GM10847 (cell line): Measurements from ENCODE around the gene SPTLC1.

Experiments used
- POLR2A ChIP-seq: IDR thresholded peaks from 2 replicates; pipeline ENCODE4 v1.6.1; 2011; ENCODE audit not compliant: insufficient read length; ENCODE audit errors: extremely low read depth

Gene SPTLC1

GRCh38 chr9:92047500-92047899 lies 67.7 kb downstream of the SPTLC1 start:
- no peak for TF ChIP-seq POLR2A

DNA sequence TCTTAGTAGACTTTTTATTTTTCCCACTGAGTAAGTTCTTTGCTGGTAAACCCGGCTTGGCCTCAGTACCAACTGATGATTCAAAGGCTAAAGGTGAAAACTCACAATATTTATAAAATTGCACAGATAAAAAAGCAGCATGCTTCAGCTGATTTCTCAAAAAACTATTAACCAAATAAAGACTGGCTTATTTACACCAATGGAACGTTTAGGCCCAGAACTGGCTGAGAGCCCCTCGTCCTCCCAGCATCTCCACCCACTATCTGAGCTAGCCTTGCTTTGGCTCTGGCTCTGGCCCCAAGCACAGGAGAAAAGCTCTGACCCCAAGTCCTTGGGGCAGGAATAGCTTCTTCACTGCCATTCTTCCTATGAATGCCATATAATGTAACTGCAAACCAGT lies 68.5 kb downstream of the SPTLC1 start:
- no peak for TF ChIP-seq POLR2A

DNA sequence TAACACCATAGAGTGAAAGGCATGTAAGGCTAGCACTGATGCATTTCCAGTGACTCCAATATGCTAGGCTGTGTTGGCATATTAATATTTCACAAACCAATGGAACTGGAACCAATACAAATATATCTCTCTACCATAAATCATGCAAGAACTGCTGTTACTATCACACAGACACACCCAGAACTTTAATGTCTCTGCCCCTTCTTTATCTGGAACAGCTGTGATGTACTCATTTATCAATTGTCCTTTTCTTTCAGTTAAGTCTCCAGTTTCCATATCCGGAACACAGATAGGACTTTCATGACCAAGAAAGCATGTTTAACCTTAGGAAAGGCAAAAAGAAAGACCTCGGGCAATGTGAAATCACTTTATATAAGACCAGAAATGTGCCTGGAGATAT lies 70.3 kb downstream of the SPTLC1 start:
- TF ChIP-seq POLR2A, result no peak

DNA sequence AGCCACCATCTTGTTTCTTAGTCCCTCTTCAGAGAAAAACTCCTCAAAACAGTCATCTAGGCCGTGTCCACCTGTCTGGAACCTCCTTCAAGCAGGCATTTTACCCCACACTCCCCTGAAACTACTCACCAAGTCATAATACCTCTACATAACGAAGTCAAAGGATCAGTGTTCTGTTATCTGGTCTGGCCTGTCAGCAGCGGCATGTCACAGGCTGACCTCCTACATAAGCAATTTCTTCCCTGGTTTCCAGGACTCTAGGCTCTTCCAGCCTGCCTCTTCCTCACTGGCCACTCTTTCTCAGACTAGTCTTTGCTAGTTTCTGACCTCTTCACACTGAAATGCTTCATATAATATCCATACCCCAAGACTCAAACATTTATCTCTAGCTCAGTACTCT lies 72.2 kb downstream of the SPTLC1 start:
- no peak for TF ChIP-seq POLR2A

DNA sequence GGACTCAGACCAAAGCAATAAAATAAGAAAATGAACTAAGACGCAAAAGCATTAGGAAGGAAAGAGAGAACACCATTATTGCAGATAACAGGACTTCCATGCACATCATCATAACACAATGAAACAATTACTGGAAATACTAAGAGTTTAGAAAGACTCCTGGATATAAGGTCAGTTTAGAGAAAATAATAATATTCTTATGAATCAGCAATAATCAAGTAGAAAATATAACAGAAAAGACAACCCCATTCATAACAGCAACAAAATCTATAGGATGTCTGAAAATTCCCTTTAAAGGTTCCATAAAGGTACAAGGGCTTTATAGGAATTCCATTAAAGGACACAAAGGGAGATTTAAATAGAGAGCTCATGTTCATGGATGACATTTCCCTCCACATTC lies 73.0 kb downstream of the SPTLC1 start:
- TF ChIP-seq POLR2A, result no peak

DNA sequence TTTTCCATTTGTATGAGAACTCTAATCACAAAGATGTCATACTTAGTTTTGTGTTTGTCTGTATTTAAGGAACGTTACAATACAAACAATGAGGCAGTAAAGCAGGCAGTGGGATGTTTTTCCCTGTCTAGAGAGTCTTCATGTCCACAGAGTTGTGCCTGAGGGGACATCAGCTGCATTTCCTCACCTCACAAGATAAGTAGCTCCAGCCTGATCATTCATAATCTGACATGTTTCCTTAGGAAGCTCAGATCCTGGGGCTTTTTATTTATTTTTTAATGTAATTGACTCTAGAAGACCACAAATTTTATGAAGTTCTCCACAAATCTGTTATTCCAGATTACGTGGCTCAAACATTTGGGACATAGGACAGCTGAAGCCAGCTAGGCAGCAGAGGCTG lies 78.5 kb downstream of the SPTLC1 start:
- no peak for TF ChIP-seq POLR2A

GRCh38 chr9:92036411-92036746 lies 78.8 kb downstream of the SPTLC1 start:
- TF ChIP-seq POLR2A, result no peak

GRCh38 chr9:92035687-92036410 lies 79.4 kb downstream of the SPTLC1 start:
- TF ChIP-seq POLR2A, result no peak

DNA sequence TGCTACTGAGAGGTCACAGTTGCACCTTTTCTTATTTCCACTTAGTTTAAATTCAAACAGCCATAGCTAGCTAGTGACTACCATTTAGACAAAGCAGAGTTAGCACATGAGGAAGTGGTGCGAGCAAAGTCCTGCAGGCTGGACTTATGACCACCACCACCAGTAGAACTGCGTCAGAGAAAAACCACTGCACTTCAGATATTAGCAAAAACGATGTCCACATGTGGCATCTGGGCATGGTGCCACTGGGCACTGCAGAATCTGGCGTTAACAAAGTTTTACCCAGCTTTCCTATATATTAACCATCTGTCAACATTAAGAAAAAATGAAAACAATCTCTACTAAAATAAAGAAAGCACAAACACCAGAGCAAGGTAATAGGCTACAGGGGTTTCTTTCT lies 80.1 kb downstream of the SPTLC1 start:
- no peak for TF ChIP-seq POLR2A

- no peak for TF ChIP-seq POLR2A
These were observed 81.2 kb downstream of the SPTLC1 start for GRCh38 chr9:92033991-92034390.

DNA sequence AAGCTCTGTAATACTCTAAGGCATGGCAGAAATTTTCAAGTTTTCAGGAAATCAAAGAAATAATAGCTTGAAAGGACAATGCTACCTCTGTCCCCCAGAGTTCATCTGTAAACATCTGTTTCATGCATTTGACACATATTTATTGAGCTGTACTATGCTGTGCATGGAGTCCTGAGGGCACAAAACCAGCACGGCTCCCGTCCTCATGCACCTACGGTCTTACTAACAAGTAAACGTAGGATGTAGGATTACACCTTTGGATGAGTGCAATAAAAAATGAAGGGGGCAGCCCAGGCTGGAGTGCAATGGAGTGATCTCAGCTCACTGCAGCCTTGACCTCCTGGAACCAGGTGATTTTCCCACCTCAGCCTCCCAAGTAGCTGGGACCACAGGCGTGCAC lies 81.9 kb downstream of the SPTLC1 start:
- no peak for TF ChIP-seq POLR2A

DNA sequence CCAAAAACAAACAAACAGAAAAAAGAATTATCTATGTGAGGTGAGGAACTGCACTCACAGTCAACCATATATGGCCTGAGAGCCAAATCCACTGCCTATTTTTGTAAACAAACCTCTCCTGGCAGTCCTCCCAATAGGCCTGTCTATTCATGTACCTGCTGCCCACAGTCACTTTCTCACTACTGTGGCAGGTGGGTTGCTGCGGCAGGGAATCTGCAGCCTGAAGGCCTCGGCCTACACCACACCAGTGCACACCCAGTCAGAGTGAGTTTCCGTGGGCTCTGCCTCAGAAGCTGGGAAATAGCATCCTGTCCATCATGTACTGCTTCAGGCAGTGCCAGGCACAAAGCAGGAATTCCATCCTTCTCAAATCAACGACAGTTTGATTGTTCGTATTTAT lies 82.3 kb downstream of the SPTLC1 start:
- no peak for TF ChIP-seq POLR2A

- TF ChIP-seq POLR2A, result no peak
These were observed 84.8 kb downstream of the SPTLC1 start for GRCh38 chr9:92030367-92030766.

DNA sequence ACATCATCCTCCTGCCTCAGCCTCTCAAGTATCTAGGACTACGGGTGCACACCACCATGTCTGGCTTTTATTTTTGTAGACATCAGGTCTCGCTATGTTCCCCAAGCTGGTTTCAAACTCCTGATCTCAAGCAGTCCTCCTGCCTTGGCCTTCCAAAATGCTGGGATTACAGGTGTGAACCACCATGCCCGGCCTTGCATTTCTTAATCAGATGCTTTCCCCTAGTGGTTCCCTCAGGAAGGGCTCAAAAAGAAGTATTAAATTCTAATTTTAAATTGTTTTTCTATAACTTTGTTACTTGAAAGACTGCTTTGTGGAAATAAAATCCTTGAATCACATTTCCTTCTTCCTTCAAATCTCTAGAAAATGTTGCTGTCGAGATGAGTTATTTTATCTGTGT lies 85.7 kb downstream of the SPTLC1 start:
- no peak for TF ChIP-seq POLR2A

GRCh38 chr9:92026206-92027002 lies 88.8 kb downstream of the SPTLC1 start:
- no peak for TF ChIP-seq POLR2A

GRCh38 chr9:92019658-92020057 lies 95.6 kb downstream of the SPTLC1 start:
- TF ChIP-seq POLR2A, result no peak

GRCh38 chr9:92010705-92011536 lies 104.3 kb downstream of the SPTLC1 start:
- no peak for TF ChIP-seq POLR2A

DNA sequence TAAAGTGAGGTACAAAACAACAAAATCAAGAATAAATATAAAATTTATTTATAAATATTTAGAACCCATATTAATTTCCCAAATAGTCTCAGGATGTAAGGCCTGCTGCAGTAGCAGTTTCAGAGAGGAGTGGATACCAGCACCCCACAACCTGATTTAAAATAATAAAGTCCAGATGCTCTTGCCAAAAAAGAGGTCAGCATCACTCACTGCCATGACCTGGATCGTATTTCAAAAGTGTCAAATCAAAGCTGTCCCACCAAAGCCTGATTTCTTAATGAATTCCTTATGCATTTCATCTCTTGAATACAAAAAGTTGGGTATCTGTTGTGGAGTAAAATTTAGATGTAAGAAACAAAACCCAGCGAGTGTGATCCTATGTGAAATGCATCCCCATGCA lies 107.2 kb downstream of the SPTLC1 start:
- no peak for TF ChIP-seq POLR2A
